LNCaP clone FGC (cell line): ENCODE results near the gene ASB4.

ENCODE experiments used
- DNase-seq: peaks from one replicate; pipeline ENCODE4 v3.0.0-alpha.2; 2011; ENCODE audit warnings: low read depth
- H3K4me3 ChIP-seq: 2 replicates; pipeline ENCODE4 v1.5.1; 2011; ENCODE audit warnings: mild to moderate bottlenecking, low read depth, low read length, control low read depth
- CTCF ChIP-seq: IDR thresholded peaks from 2 replicates; pipeline ENCODE4 v1.5.1; 2012; ENCODE audit warnings: mild to moderate bottlenecking; ENCODE audit not compliant: control insufficient read depth, insufficient read depth; ENCODE audit errors: extremely low read depth

ASB4 gene

GRCh38 chr7:95535662-95536061, 49.9 kb downstream of the ASB4 start:
- TF ChIP-seq CTCF = no peak
- DNase-seq = no peak
- no peak overlapping the region for H3K4me3 ChIP-seq

- TF ChIP-seq CTCF = no peak
- DNase-seq = no peak
- no peak overlapping the region for H3K4me3 ChIP-seq
Measured at GRCh38 chr7:95536656-95537311, 51.0 kb downstream of the ASB4 start.

DNA sequence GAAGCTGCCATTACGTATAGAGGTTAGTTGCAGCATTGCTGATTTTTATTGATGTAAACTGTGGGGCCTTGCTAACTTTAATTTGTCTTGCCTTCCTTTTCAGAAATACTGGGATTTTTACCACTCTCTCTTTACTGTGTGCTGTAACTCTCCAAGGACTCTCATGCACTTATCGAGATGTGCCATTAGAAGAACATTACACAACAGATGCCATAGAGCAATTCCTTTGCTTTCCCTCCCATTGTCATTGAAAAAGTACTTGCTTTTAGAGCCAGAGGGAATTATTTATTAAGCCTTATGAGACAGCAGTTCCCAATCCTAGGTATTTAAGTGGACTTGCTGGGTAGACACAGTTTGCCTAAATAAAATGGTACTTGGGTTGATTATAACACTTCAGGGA, 51.7 kb downstream of the ASB4 start:
- no peak for TF ChIP-seq CTCF
- DNase-seq = no peak
- no peak overlapping the region for H3K4me3 ChIP-seq

- no peak overlapping the region for H3K4me3 ChIP-seq
- TF ChIP-seq CTCF = no peak
- DNase-seq = no peak
Measured at GRCh38 chr7:95539426-95539825, 53.7 kb downstream of the ASB4 start.

- no peak overlapping the region for H3K4me3 ChIP-seq
- DNase-seq = no peak
- TF ChIP-seq CTCF = no peak
Measured at GRCh38 chr7:95540366-95540765, 54.6 kb downstream of the ASB4 start.

DNA sequence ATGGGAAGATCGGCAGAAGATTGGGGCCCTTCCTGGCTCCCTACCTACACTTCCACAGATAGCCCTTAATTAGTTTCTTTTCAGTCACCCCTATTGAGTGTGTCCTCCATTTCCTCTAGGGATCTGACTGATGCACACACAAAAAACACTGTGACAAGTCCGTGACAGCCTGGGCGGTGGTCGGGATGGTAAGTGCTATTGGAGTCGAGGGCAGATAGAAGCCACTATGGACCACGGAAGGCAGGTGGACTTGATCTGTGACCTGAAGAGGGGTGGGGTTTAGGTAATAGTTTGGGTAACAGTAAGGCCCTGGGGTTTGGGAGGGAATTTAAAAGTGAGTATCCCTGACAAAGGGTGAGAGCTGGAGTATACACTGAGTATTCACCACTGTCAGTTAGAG, 57.6 kb downstream of the ASB4 start:
- no peak for DNase-seq
- H3K4me3 ChIP-seq = no peak overlapping the region

More for the DNA sequence above, 57.6 kb downstream of the ASB4 start:
- TF ChIP-seq CTCF = no peak
